ENCODE measurements around the gene RHO. TPM values are rescaled to one million over a fixed set of nuclear protein-coding genes. Genes with fewer than 3 reads are reported as not detected.

The RHO gene
- total RNA-seq, 1 experiment from 2014 or later = not detected

- no peak overlapping the region for H3K27ac ChIP-seq (ENCODE audit: low read length)
- in situ Hi-C loops (cut with HindIII; ENCODE audit: low pct_unique_long_range_greater_than_20kb, low sequenced_read_pairs) (no loop called here), intact Hi-C loops (cut with micrococcal nuclease; ENCODE audit: unreplicated experiment) (no loop called here)
- no peaks in the 10 kb centered on the region for H3K9me3 ChIP-seq (ENCODE audit: control insufficient read depth, insufficient read depth, low read depth, low read length)
- no peak for ATAC-seq
- POLR2A ChIA-PET = interaction anchor here (0.7 kb wide), 1 partner anchor 99 kb away, joined by 9 read pairs; no protein-coding TSS in a partner anchor
- TF ChIP-seq SIN3A (IDR thresholded peaks at IDR 0.05; ENCODE audit: borderline replicate concordance, insufficient read depth, low read depth, low read length) (no peak), POLR2AphosphoS5 (IDR thresholded peaks at IDR 0.05; ENCODE audit: low read depth, low read length) (no peak), REST (IDR thresholded peaks at IDR 0.05; ENCODE audit: insufficient read depth in 1 of 2, low read depth in 2 of 2, low read length in 1 of 2) (no peak), TCF7L2 (IDR thresholded peaks at IDR 0.05; ENCODE audit: low read depth, low read length) (no peak)
- TF ChIP-seq, protein P1, sequence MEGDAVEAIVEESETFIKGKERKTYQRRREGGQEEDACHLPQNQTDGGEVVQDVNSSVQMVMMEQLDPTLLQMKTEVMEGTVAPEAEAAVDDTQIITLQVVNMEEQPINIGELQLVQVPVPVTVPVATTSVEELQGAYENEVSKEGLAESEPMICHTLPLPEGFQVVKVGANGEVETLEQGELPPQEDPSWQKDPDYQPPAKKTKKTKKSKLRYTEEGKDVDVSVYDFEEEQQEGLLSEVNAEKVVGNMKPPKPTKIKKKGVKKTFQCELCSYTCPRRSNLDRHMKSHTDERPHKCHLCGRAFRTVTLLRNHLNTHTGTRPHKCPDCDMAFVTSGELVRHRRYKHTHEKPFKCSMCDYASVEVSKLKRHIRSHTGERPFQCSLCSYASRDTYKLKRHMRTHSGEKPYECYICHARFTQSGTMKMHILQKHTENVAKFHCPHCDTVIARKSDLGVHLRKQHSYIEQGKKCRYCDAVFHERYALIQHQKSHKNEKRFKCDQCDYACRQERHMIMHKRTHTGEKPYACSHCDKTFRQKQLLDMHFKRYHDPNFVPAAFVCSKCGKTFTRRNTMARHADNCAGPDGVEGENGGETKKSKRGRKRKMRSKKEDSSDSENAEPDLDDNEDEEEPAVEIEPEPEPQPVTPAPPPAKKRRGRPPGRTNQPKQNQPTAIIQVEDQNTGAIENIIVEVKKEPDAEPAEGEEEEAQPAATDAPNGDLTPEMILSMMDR (IDR thresholded peaks at IDR 0.05) = no peak
- H3K27me3 ChIP-seq (ENCODE audit: control insufficient read depth, insufficient read depth, low read length) = no peaks in the 10 kb centered on the region
- H3K4me1 ChIP-seq (ENCODE audit: control insufficient read depth, insufficient read depth, low read length) = no peaks in the 10 kb centered on the region
- no peak for DNase-seq (ENCODE audit: low read depth, low spot score)
- BruUV-seq (replicated peaks) = no TSS peak
- no peaks in the 10 kb centered on the region; the same call in none of the 2 replicates for H3K36me3 ChIP-seq (ENCODE audit: control insufficient read depth, insufficient read depth, low read length)
- no peak overlapping the region for H3K4me3 ChIP-seq (ENCODE audit: low read depth in 2 of 2, low read length in 2 of 2)
- CTCF ChIA-PET = interaction anchor here (1.9 kb wide), 1 partner anchor 13 kb away, joined by 7 read pairs; no protein-coding TSS in a partner anchor
Observed at GRCh38 chr3:129503471-129504291, 24.8 kb upstream of the RHO start.

- in situ Hi-C loops (cut with HindIII; ENCODE audit: low pct_unique_long_range_greater_than_20kb, low sequenced_read_pairs) (no loop called here), intact Hi-C loops (cut with micrococcal nuclease; ENCODE audit: unreplicated experiment) (no loop called here)
- Histone ChIP-seq H3K27me3 (ENCODE audit: control insufficient read depth, insufficient read depth, low read length) (no peaks in the 10 kb centered on the region), H3K27ac (ENCODE audit: low read length) (no peak overlapping the region), H3K9me3 (ENCODE audit: control insufficient read depth, insufficient read depth, low read depth, low read length) (no peaks in the 10 kb centered on the region), H3K4me1 (ENCODE audit: control insufficient read depth, insufficient read depth, low read length) (no peaks in the 10 kb centered on the region), H3K4me3 (ENCODE audit: low read depth in 2 of 2, low read length in 2 of 2) (no peak overlapping the region), H3K36me3 (ENCODE audit: control insufficient read depth, insufficient read depth, low read length) (no peaks in the 10 kb centered on the region; the same call in none of the 2 replicates)
- CTCF ChIA-PET = interaction anchor here (1.9 kb wide), 1 partner anchor 14 kb away, joined by 7 read pairs; no protein-coding TSS in a partner anchor
- POLR2A ChIA-PET = no interaction called here
- BruUV-seq (replicated peaks) = no TSS peak
- no peak for TF ChIP-seq REST (IDR thresholded peaks at IDR 0.05; ENCODE audit: insufficient read depth in 1 of 2, low read depth in 2 of 2, low read length in 1 of 2)
- TF ChIP-seq TCF7L2 (IDR thresholded peaks at IDR 0.05; ENCODE audit: low read depth, low read length) = no peak
- TF ChIP-seq POLR2AphosphoS5 (IDR thresholded peaks at IDR 0.05; ENCODE audit: low read depth, low read length) = no peak
- TF ChIP-seq SIN3A (IDR thresholded peaks at IDR 0.05; ENCODE audit: borderline replicate concordance, insufficient read depth, low read depth, low read length) = no peak
- TF ChIP-seq, protein P1 (IDR thresholded peaks at IDR 0.05) = no peak
- ATAC-seq (no peak), DNase-seq (ENCODE audit: low read depth, low spot score) (no peak)
Observed at GRCh38 chr3:129504471-129505100, 23.9 kb upstream of the RHO start.

Data from Panc1 (cell line).